PC-9 (cell line): ENCODE data around the gene PTPRD. TPM values are rescaled to one million over a fixed set of nuclear protein-coding genes. Genes with fewer than 3 reads are reported as not detected.

Source experiments
- BruUV-seq: library from RNA; stranded (reverse); fragments of 400-500 nt; replicated peaks from 2 replicates; lab custom pipeline; 2021; lab: Mats Ljungman, UMichigan
- CTCF ChIA-PET: fragments of 300-600 bp; sonication (Branson Sonifier 250); formaldehyde crosslinking; loops from one replicate; lab custom pipeline; 2022; ENCODE audit warnings: antibody characterized with exemption; lab: Charles Lee
- POLR2A ChIA-PET: fragments of 300-600 bp; sonication (Branson Sonifier 250); formaldehyde crosslinking; loops from one replicate; lab custom pipeline; 2022; ENCODE audit warnings: antibody characterized with exemption; ENCODE audit not compliant: unreplicated experiment; lab: Charles Lee
- DNase-seq, 2 experiments: peaks; one replicate each; pipeline versions ENCODE4 v3.0.0 to v3.0.0-alpha.2; 2015 to 2022; ENCODE audit warnings: mixed read lengths in 1 of 2
- H2AFZ ChIP-seq: fragments of 200-600 bp; sonication (generic); 2 replicates; pipeline ENCODE4 v1.8.1; 2017; ENCODE audit warnings: antibody characterized with exemption
- H3F3A ChIP-seq: fragments of 200-600 bp; sonication (generic); 2 replicates; pipeline ENCODE4 v1.8.1; 2017; ENCODE audit warnings: antibody characterized with exemption, mild to moderate bottlenecking, low read depth; ENCODE audit not compliant: insufficient read depth
- H3K27ac ChIP-seq: fragments of 200-600 bp; sonication (generic); 2 replicates; pipeline ENCODE4 v1.6.1; 2016; ENCODE audit warnings: mixed run types
- H3K27me3 ChIP-seq: fragments of 200-600 bp; sonication (generic); 2 replicates; pipeline ENCODE4 v1.6.1; 2016; ENCODE audit warnings: low read depth, mixed run types; ENCODE audit not compliant: insufficient read depth
- H3K36me3 ChIP-seq: fragments of 200-600 bp; sonication (generic); 2 replicates; pipeline ENCODE4 v1.6.1; 2016; ENCODE audit warnings: low read depth, mixed run types
- H3K4me1 ChIP-seq: fragments of 200-600 bp; sonication (generic); replicated peaks from 2 replicates; pipeline ENCODE4 v1.6.1; 2016; ENCODE audit warnings: mixed run types; ENCODE audit not compliant: insufficient read depth
- H3K4me2 ChIP-seq: fragments of 200-600 bp; sonication (generic); 2 replicates; pipeline ENCODE4 v1.6.1; 2017; ENCODE audit warnings: mixed run types
- H3K4me3 ChIP-seq: fragments of 200-600 bp; sonication (generic); 2 replicates; pipeline ENCODE4 v1.6.1; 2016; ENCODE audit warnings: mixed run types
- H3K79me2 ChIP-seq: fragments of 200-600 bp; sonication (generic); 2 replicates; pipeline ENCODE4 v1.6.1; 2017; ENCODE audit warnings: low read depth, mixed run types
- H3K9me2 ChIP-seq: fragments of 200-600 bp; sonication (generic); 2 replicates; pipeline ENCODE4 v1.8.1; 2017; ENCODE audit warnings: mild to moderate bottlenecking; ENCODE audit not compliant: insufficient read depth
- H3K9me3 ChIP-seq: fragments of 200-600 bp; sonication (generic); 2 replicates; pipeline ENCODE4 v1.8.1; 2016; ENCODE audit warnings: low read depth; ENCODE audit not compliant: insufficient read depth
- H4K20me1 ChIP-seq: fragments of 200-600 bp; sonication (generic); 2 replicates; pipeline ENCODE4 v1.8.1; 2017; ENCODE audit not compliant: insufficient read depth
- CTCF ChIP-seq: fragments of 200-600 bp; sonication (generic); conservative IDR thresholded peaks from 2 replicates; pipeline ENCODE4 v1.6.1; 2017; ENCODE audit warnings: mixed run types, antibody characterized with exemption, mild to moderate bottlenecking, moderate library complexity
- EZH2 ChIP-seq: fragments of 200-600 bp; sonication (generic); IDR thresholded peaks from 2 replicates; pipeline ENCODE4 v1.8.0; 2017; ENCODE audit warnings: antibody characterized with exemption, low read depth
- intact Hi-C: fragments of 100-400 bp; cut with micrococcal nuclease; formaldehyde crosslinking; loops from one replicate; pipeline ENCODE4 v1.10.0; 2022; ENCODE audit not compliant: unreplicated experiment
- total RNA-seq: library from RNA; stranded (reverse); gene quantifications from 2 replicates; pipeline ENCODE4 v1.2.3, GENCODE V29; 2021

The PTPRD gene
- total RNA-seq, 1 experiment from 2014 or later, result not detected

- Histone ChIP-seq H3K4me3 (no peak overlapping the region), H3F3A (no peaks in the 10 kb centered on the region), H3K9me3 (no peaks in the 10 kb centered on the region), H3K36me3 (no peaks in the 10 kb centered on the region), H3K4me1 (no peaks in the 10 kb centered on the region), H3K9me2 (no peaks in the 10 kb centered on the region), H3K79me2 (no peaks in the 10 kb centered on the region), H3K4me2 (no peak overlapping the region), H3K27me3 (no peaks in the 10 kb centered on the region), H2AFZ (no peak overlapping the region), H3K27ac (no peak overlapping the region), H4K20me1 (no peaks in the 10 kb centered on the region)
- ChIA-PET POLR2A (no interaction called here), CTCF (no interaction called here)
- intact Hi-C loops, result no loop called here
- DNase-seq, result no peak
- TF ChIP-seq CTCF (no peak), EZH2 (no peak)
- no TSS peak for BruUV-seq
These were observed 360.6 kb downstream of the PTPRD start for GRCh38 chr9:10252174-10252573.

GRCh38 chr9:10251490-10251889 lies 361.3 kb downstream of the PTPRD start:
- no peaks in the 10 kb centered on the region for H3K36me3 ChIP-seq
- no TSS peak for BruUV-seq
- POLR2A ChIA-PET, result no interaction called here
- H4K20me1 ChIP-seq, result no peaks in the 10 kb centered on the region
- no peaks in the 10 kb centered on the region for H3F3A ChIP-seq
- intact Hi-C loops, result no loop called here
- no peaks in the 10 kb centered on the region for H3K27me3 ChIP-seq
- no peak for TF ChIP-seq EZH2
- TF ChIP-seq CTCF, result no peak
- no peaks in the 10 kb centered on the region for H3K4me1 ChIP-seq
- H3K9me2 ChIP-seq, result no peaks in the 10 kb centered on the region
- no peaks in the 10 kb centered on the region for H3K79me2 ChIP-seq
- H2AFZ ChIP-seq, result no peak overlapping the region
- no peaks in the 10 kb centered on the region for H3K9me3 ChIP-seq
- CTCF ChIA-PET, result no interaction called here
- no peak overlapping the region for H3K27ac ChIP-seq
- H3K4me2 ChIP-seq, result no peak overlapping the region
- no peak overlapping the region for H3K4me3 ChIP-seq
- DNase-seq, result no peak

GRCh38 chr9:10250219-10250618 lies 362.6 kb downstream of the PTPRD start:
- no peaks in the 10 kb centered on the region for H3K36me3 ChIP-seq
- no peak overlapping the region for H3K4me3 ChIP-seq
- TF ChIP-seq CTCF (no peak), EZH2 (no peak)
- ChIA-PET POLR2A (no interaction called here), CTCF (no interaction called here)
- H3K9me2 ChIP-seq, result no peaks in the 10 kb centered on the region
- H3K4me2 ChIP-seq, result no peak overlapping the region
- no peaks in the 10 kb centered on the region for H3F3A ChIP-seq
- H3K9me3 ChIP-seq, result no peaks in the 10 kb centered on the region
- no peaks in the 10 kb centered on the region for H3K27me3 ChIP-seq
- no peaks in the 10 kb centered on the region for H3K79me2 ChIP-seq
- DNase-seq, result no peak
- BruUV-seq, result no TSS peak
- no peaks in the 10 kb centered on the region for H3K4me1 ChIP-seq
- no peak overlapping the region for H2AFZ ChIP-seq
- H4K20me1 ChIP-seq, result no peaks in the 10 kb centered on the region
- intact Hi-C loops, result no loop called here
- no peak overlapping the region for H3K27ac ChIP-seq
